HepG2 (cell line): ENCODE results near the gene KCNQ5. TPM values are rescaled to one million over a fixed set of nuclear protein-coding genes. Genes with fewer than 3 reads are reported as not detected.

Experiments used
- ATAC-seq: fragments of 200-7000 bp; cut with Tn5 transposase; 3 replicates; pipeline ENCODE4 v1.9.1; 2020; ENCODE audit warnings: mild to moderate bottlenecking, moderate library complexity
- BruUV-seq: library from RNA; stranded (reverse); fragments of 400-500 nt; replicated peaks from 2 replicates; lab custom pipeline; 2021; lab: Mats Ljungman, UMichigan
- CTCF ChIA-PET: fragments of 300-600 bp; formaldehyde crosslinking; extraction: SDS; loops from one replicate; lab custom pipeline; 2021; ENCODE audit warnings: low total read pairs, inconsistent platforms, low intra/inter-chr PET ratio; lab: Yijun Ruan, JAX
- POLR2A ChIA-PET: fragments of 350-600 bp; sonication (Branson Sonifier 250); formaldehyde crosslinking; loops from one replicate; lab custom pipeline; 2020; ENCODE audit warnings: antibody characterized with exemption, inconsistent platforms; lab: Yijun Ruan, JAX
- DNase-seq: peaks from one replicate; pipeline ENCODE4 v3.0.0-alpha.2; 2015; ENCODE audit warnings: low spot score
- FAIRE-seq: peaks from 3 replicates; lab custom pipeline; 2011; peaks lifted over from hg19 to GRCh38; lab: Jason Lieb, UNC
- H2AFZ ChIP-seq: one replicate; pipeline ENCODE4 v1.6.1; 2011; ENCODE audit warnings: low read length, inconsistent platforms
- H3K27ac ChIP-seq: fragments of 300-600 bp; 3 replicates; pipeline ENCODE4 v1.8.0; 2011; ENCODE audit warnings: mixed run types, mild to moderate bottlenecking, mixed read lengths, low read length, inconsistent platforms; ENCODE audit not compliant: insufficient read depth; ENCODE audit errors: extremely low read length
- H3K27me3 ChIP-seq, 2 experiments: fragments of 200-600 bp in 1 of 2; 2 replicates in 1 of 2; 3 replicates in 1 of 2; pipeline versions ENCODE4 v1.6.0 to v1.8.0; 2011; ENCODE audit warnings: low read length in 2 of 2, mild to moderate bottlenecking in 2 of 2, moderate library complexity in 2 of 2, inconsistent platforms in 1 of 2; ENCODE audit not compliant: insufficient read depth in 2 of 2, control insufficient read depth in 1 of 2
- H3K36me3 ChIP-seq, 2 experiments: fragments of 200-600 bp in 1 of 2; replicated peaks in 1 of 2; 2 replicates in 1 of 2; 3 replicates in 1 of 2; pipeline versions ENCODE4 v1.5.1 to v1.8.0; 2011; ENCODE audit warnings: low read length in 2 of 2, inconsistent platforms in 1 of 2; ENCODE audit not compliant: insufficient read depth in 2 of 2, control insufficient read depth in 1 of 2
- H3K4me1 ChIP-seq: 2 replicates; pipeline ENCODE4 v1.5.1; 2012; ENCODE audit warnings: low read length, inconsistent platforms; ENCODE audit not compliant: insufficient read depth
- H3K4me2 ChIP-seq: 2 replicates; pipeline ENCODE4 v1.6.0; 2011; ENCODE audit warnings: low read depth, low read length, inconsistent platforms
- H3K4me3 ChIP-seq, 3 experiments: fragments of 200-600 bp in 1 of 3; sonication (generic), shearing (Covaris generic) in 1 of 3; replicated peaks in 1 of 3; 2 replicates each; pipeline ENCODE4 v1.5.1; 2011 to 2016; ENCODE audit warnings: low read length in 3 of 3, inconsistent platforms in 2 of 3, low read depth in 2 of 3, mild to moderate bottlenecking in 2 of 3, control low read depth in 1 of 3, mixed read lengths in 1 of 3; ENCODE audit not compliant: insufficient read depth in 1 of 3
- H3K79me2 ChIP-seq: one replicate; pipeline ENCODE4 v1.6.1; 2011; ENCODE audit warnings: low read length, inconsistent platforms; ENCODE audit not compliant: insufficient read depth
- H3K9ac ChIP-seq: 2 replicates; pipeline ENCODE4 v1.6.0; 2011; ENCODE audit warnings: mild to moderate bottlenecking, low read depth, low read length, inconsistent platforms; ENCODE audit not compliant: insufficient read depth
- H3K9me3 ChIP-seq: 2 replicates; pipeline ENCODE4 v1.5.1; 2012; ENCODE audit warnings: mild to moderate bottlenecking, low read length
- H4K20me1 ChIP-seq: 2 replicates; pipeline ENCODE4 v1.6.0; 2011; ENCODE audit warnings: inconsistent platforms, mild to moderate bottlenecking, low read length, moderate library complexity; ENCODE audit not compliant: insufficient read depth
- DR1 ChIP-seq: sonication (generic); formaldehyde crosslinking; IDR thresholded peaks from 2 replicates; pipeline ENCODE4 v1.8.0; 2021; ENCODE audit warnings: mild to moderate bottlenecking, missing genetic modification reagents, inconsistent platforms
- GLI4 ChIP-seq: sonication (generic); formaldehyde crosslinking; IDR thresholded peaks from 2 replicates; pipeline ENCODE4 v1.5.1; 2020; ENCODE audit warnings: missing genetic modification reagents, mild to moderate bottlenecking, moderate library complexity, borderline replicate concordance
- GTF3A ChIP-seq: sonication (generic); formaldehyde crosslinking; conservative IDR thresholded peaks from 2 replicates; pipeline ENCODE4 v1.4.0; 2020; ENCODE audit warnings: mild to moderate bottlenecking, missing genetic modification reagents
- KDM2A ChIP-seq: sonication (generic); formaldehyde crosslinking; IDR thresholded peaks from 2 replicates; pipeline ENCODE4 v1.4.0; 2020; ENCODE audit warnings: low read depth, missing genetic modification reagents, borderline replicate concordance
- KLF12 ChIP-seq: sonication (generic); formaldehyde crosslinking; IDR thresholded peaks from 2 replicates; pipeline ENCODE4 v1.4.0; 2020; ENCODE audit warnings: missing genetic modification reagents, borderline replicate concordance
- POLR2AphosphoS2 ChIP-seq: IDR thresholded peaks from 2 replicates; pipeline ENCODE4 v1.6.1; 2011; ENCODE audit warnings: low read depth, low read length, improper control_type of control experiment
- SIN3B ChIP-seq: fragments of 150-350 bp; IDR thresholded peaks from 2 replicates; pipeline ENCODE4 v1.6.1; 2014; ENCODE audit warnings: low read length
- TP53 ChIP-seq: sonication (generic); formaldehyde crosslinking; conservative IDR thresholded peaks from 2 replicates; pipeline ENCODE4 v1.4.0; 2020; ENCODE audit warnings: missing genetic modification reagents
- YEATS4 ChIP-seq: sonication (generic); formaldehyde crosslinking; IDR thresholded peaks from 2 replicates; pipeline ENCODE4 v1.4.0; 2020; ENCODE audit warnings: missing genetic modification reagents, borderline replicate concordance
- ZNF101 ChIP-seq: sonication (generic); formaldehyde crosslinking; IDR thresholded peaks from 2 replicates; pipeline ENCODE4 v1.4.0; 2020; ENCODE audit warnings: mild to moderate bottlenecking, low read depth, missing genetic modification reagents, borderline replicate concordance
- ZNF3 ChIP-seq: IDR thresholded peaks from 2 replicates; pipeline ENCODE4 v1.7.0; 2017; ENCODE audit warnings: inconsistent platforms
- ZNF431 ChIP-seq: sonication (generic); formaldehyde crosslinking; IDR thresholded peaks from 2 replicates; pipeline ENCODE4 v1.9.0; 2022; ENCODE audit warnings: missing genetic modification reagents, low read depth, mild to moderate bottlenecking, borderline replicate concordance
- ZNF441 ChIP-seq: sonication (generic); formaldehyde crosslinking; IDR thresholded peaks from 2 replicates; pipeline ENCODE4 v1.7.0; 2021; ENCODE audit warnings: missing genetic modification reagents, borderline replicate concordance
- ZNF556 ChIP-seq: sonication (generic); formaldehyde crosslinking; IDR thresholded peaks from 2 replicates; pipeline ENCODE4 v1.4.0; 2020; ENCODE audit warnings: mild to moderate bottlenecking, missing genetic modification reagents, borderline replicate concordance
- ZNF703 ChIP-seq: sonication (generic); formaldehyde crosslinking; IDR thresholded peaks from 2 replicates; pipeline ENCODE4 v1.5.1; 2020; ENCODE audit warnings: missing genetic modification reagents, mild to moderate bottlenecking, moderate library complexity, borderline replicate concordance
- ZNF879 ChIP-seq: sonication (generic); formaldehyde crosslinking; IDR thresholded peaks from 2 replicates; pipeline ENCODE4 v1.8.1; 2023; ENCODE audit warnings: missing genetic modification reagents
- WGBS: methylation state at CpG from one replicate; pipeline ENCODE4 v1.1.6; 2017; ENCODE audit warnings: low lambda C conversion rate; 5-methylcytosine and 5-hydroxymethylcytosine counted together
- in situ Hi-C: cut with HindIII; loops from 2 replicates; pipeline ENCODE4 v1.10.0; 2017; ENCODE audit warnings: low pct_unique_long_range_greater_than_20kb; ENCODE audit not compliant: extremely low pct_ligation_motif_present
- intact Hi-C: fragments of 100-400 bp; cut with micrococcal nuclease; formaldehyde crosslinking; loops from one replicate; pipeline ENCODE4 v1.10.0; 2022; ENCODE audit not compliant: unreplicated experiment
- polyA plus RNA-seq, 8 experiments: library from polyadenylated mRNA; depleted of rRNA in 3 of 8; stranded (reverse) in 7 of 8; unstranded in 1 of 8; fragments of >200 nt; fragmentation: Illumina TruSeq in 4 of 8; extraction: Trizol in 4 of 8; gene quantifications; 2 replicates each; pipeline versions ENCODE4 v1.2.1 to v1.2.3, GENCODE V29; 2011 to 2016; ENCODE audit warnings: low read depth in 4 of 8, missing spikeins in 1 of 8, mixed read lengths in 1 of 8; ENCODE audit not compliant: insufficient read depth in 1 of 8
- total RNA-seq, 5 experiments: library from RNA; depleted of rRNA; stranded (reverse); fragments of >200 nt; fragmentation: Illumina TruSeq; extraction: Trizol; gene quantifications; 2 replicates each; pipeline ENCODE4 v1.2.3, GENCODE V29; 2016; ENCODE audit warnings: low read depth in 1 of 5
- TF ChIP-seq, protein P1 (sequence below): sonication (generic); formaldehyde crosslinking; IDR thresholded peaks from 2 replicates; pipeline ENCODE4 v1.4.0; 2020; ENCODE audit warnings: missing genetic modification reagents
- TF ChIP-seq, protein P2 (sequence below): sonication (generic); formaldehyde crosslinking; IDR thresholded peaks from 2 replicates; pipeline ENCODE4 v1.8.0; 2022; ENCODE audit warnings: mild to moderate bottlenecking, missing genetic modification reagents, moderate library complexity

The KCNQ5 gene
- total and polyA plus RNA-seq, 2 of the 13 experiments (the other 11 are each of a cell fraction or from before 2014, with no cell fraction given): 0.04 TPM; not detected in 1

DNA sequence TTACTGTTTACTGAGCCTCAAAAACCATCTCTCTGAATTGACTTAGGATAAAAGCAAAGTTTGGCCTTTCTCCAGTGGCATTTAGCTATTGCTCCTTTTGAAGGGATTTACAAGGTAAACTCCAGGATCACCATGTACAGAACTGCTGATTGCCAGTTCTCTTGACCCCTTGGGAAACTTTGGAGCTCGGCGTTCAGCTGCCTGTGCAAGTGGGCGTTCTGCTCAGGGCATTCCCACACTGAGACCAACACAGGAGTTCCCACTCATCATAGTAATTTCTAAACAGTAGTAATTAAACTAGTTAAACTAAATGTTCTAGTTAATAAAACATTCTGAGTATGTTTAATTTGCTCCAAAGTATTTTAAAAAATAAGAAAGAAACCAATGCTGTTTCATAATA, 14.9 kb downstream of the KCNQ5 start:
- H3K27ac ChIP-seq: no peak overlapping the region
- no peaks in the 10 kb centered on the region for H3K36me3 ChIP-seq
- FAIRE-seq (no peak), DNase-seq (no peak), ATAC-seq (no peak)
- no peak overlapping the region for H2AFZ ChIP-seq
- WGBS: 2% methylated on average over 3 of the region's 3 CpGs
- no peak overlapping the region for H3K4me2 ChIP-seq
- BruUV-seq: no TSS peak
- H3K4me3 ChIP-seq: no peak overlapping the region
- ChIA-PET POLR2A (no interaction called here), CTCF (no interaction called here)
- H3K27me3 ChIP-seq: no peaks in the 10 kb centered on the region; a peak in 1 of 5 replicates
- H3K4me1 ChIP-seq: no peaks in the 10 kb centered on the region
- no peaks in the 10 kb centered on the region for H3K79me2 ChIP-seq
- no peaks in the 10 kb centered on the region for H4K20me1 ChIP-seq
- H3K9me3 ChIP-seq: no peaks in the 10 kb centered on the region
- H3K9ac ChIP-seq: no peak overlapping the region
- intact Hi-C loops: no loop called here
- no peak for TF ChIP-seq YEATS4 (CRISPR knock-in tag)
- TF ChIP-seq ZNF3: no peak
- no peak for TF ChIP-seq ZNF101 (CRISPR knock-in tag)
- no peak for TF ChIP-seq GTF3A (CRISPR knock-in tag)
- TF ChIP-seq ZNF556: no peak
- TF ChIP-seq, protein P1, sequence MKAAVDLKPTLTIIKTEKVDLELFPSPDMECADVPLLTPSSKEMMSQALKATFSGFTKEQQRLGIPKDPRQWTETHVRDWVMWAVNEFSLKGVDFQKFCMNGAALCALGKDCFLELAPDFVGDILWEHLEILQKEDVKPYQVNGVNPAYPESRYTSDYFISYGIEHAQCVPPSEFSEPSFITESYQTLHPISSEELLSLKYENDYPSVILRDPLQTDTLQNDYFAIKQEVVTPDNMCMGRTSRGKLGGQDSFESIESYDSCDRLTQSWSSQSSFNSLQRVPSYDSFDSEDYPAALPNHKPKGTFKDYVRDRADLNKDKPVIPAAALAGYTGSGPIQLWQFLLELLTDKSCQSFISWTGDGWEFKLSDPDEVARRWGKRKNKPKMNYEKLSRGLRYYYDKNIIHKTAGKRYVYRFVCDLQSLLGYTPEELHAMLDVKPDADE (CRISPR knock-in tag): no peak
- no peak for TF ChIP-seq KDM2A (CRISPR knock-in tag)
- TF ChIP-seq GLI4: no peak
- no peak for TF ChIP-seq SIN3B
- no peak for TF ChIP-seq POLR2AphosphoS2
- TF ChIP-seq ZNF431: no peak
- no peak for TF ChIP-seq TP53 (CRISPR knock-in tag)
- TF ChIP-seq, protein P2, sequence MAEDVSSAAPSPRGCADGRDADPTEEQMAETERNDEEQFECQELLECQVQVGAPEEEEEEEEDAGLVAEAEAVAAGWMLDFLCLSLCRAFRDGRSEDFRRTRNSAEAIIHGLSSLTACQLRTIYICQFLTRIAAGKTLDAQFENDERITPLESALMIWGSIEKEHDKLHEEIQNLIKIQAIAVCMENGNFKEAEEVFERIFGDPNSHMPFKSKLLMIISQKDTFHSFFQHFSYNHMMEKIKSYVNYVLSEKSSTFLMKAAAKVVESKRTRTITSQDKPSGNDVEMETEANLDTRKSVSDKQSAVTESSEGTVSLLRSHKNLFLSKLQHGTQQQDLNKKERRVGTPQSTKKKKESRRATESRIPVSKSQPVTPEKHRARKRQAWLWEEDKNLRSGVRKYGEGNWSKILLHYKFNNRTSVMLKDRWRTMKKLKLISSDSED: no peak
- TF ChIP-seq DR1 (CRISPR knock-in tag): no peak
- no peak for TF ChIP-seq KLF12
- no peak for TF ChIP-seq ZNF703
- no peak for TF ChIP-seq ZNF879 (CRISPR knock-in tag)
- TF ChIP-seq ZNF441 (CRISPR knock-in tag): no peak
- TF ChIP-seq, all 625 proteins: peak for 0
- in situ Hi-C loops: no loop called here
